H54 (cell line): ENCODE measurements around the gene PLCD3.

Experiments
- DNase-seq: peaks from one replicate; pipeline ENCODE4 v3.0.0; 2011; ENCODE audit warnings: low spot score, mixed read lengths; ENCODE audit not compliant: insufficient read length
- FAIRE-seq: peaks from 3 replicates; lab custom pipeline; 2011; peaks lifted over from hg19 to GRCh38; lab: Jason Lieb, UNC
- POLR2A ChIP-seq: IDR thresholded peaks from 2 replicates; pipeline ENCODE4 v1.6.1; 2011; ENCODE audit warnings: low read depth, mild to moderate bottlenecking, low read length

The PLCD3 gene

GRCh38 chr17:45102856-45103255 is 29.5 kb downstream of the PLCD3 start:
- no peak for FAIRE-seq
- no peak for DNase-seq
- no peak for TF ChIP-seq POLR2A

GRCh38 chr17:45101883-45102811 is 30.2 kb downstream of the PLCD3 start:
- DNase-seq (no peak), FAIRE-seq (no peak)
- no peak for TF ChIP-seq POLR2A

- DNase-seq (no peak), FAIRE-seq (no peak)
- no peak for TF ChIP-seq POLR2A
Measured at GRCh38 chr17:45101546-45101882, 30.8 kb downstream of the PLCD3 start.

DNA sequence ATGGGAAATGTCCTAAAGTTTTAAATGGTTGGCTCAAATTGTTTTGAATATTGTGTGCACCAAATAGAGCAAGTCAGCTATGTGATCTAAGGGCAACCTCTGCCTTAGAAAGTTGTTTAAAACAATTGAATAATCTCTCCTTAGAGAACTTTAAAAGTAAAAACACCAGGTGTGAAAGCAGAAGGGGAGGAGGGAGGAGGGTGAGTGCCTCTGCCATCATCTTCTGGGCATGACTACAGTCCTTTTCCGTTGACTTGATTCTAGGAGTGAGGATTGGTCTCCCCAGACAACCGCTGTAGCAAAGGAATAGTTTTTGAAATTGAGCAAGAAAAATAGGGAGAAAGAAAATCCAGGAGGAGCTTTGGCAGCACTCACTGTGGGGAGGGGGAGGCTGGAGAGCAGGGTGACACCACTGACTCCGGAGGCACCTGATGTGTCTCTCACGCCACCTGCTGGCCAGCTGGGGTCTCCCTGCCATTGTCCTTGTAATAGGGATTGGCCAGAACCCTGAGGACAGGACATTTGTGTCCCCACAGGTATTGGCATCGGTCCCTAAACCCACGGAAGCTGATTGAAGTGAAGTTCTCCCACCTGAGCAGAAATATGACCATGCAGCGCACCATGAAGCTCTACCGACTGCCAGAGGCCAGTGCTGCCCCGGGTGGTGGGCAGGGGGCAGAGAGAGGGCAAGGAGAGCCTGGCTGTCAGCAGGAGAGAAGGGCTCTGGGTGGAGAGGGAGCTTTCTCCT is 33.3 kb downstream of the PLCD3 start:
- DNase-seq, result peak; percentile 84
- TF ChIP-seq POLR2A, result no peak
- FAIRE-seq, result no peak

DNA sequence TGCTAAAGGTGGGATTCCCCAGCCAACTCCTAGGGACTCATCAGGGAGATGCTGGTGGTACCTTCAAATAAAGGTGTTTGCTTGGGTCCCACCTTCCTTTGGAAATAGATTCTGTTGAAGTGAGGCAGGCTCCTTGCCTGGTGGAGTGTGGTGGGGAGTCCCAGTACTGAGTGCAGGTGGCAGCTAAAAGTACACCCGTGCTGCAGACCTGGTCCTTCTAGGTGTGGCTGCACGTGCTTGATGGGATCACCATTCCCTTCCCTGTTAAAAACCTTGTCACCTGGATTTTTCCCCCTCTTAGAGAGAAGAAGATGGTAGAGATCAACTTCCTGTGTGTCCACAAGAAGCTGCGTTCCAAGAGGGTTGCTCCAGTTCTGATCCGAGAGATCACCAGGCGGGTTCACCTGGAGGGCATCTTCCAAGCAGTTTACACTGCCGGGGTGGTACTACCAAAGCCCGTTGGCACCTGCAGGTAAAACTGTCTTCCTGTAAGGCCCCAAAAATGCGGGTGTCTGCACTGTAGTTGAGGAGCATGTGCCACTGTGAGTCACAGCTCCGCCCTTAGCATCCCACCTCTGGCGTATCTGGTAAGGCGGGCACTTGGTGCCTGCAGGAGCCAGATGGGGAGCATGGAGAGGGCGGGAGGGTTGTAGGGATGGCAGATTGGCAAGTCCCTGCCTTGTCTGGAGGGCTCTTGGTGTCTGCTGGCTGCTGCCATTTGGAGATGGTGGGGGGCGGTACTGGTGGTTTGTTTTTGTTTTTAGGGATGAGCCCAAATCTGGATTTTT is 34.0 kb downstream of the PLCD3 start:
- FAIRE-seq (no peak), DNase-seq (no peak)

GRCh38 chr17:45096926-45097325 is 35.4 kb downstream of the PLCD3 start:
- DNase-seq, result no peak
- no peak for FAIRE-seq
- TF ChIP-seq POLR2A, result no peak

More for the DNA sequence above, 34.0 kb downstream of the PLCD3 start:
- TF ChIP-seq POLR2A, result no peak

DNA sequence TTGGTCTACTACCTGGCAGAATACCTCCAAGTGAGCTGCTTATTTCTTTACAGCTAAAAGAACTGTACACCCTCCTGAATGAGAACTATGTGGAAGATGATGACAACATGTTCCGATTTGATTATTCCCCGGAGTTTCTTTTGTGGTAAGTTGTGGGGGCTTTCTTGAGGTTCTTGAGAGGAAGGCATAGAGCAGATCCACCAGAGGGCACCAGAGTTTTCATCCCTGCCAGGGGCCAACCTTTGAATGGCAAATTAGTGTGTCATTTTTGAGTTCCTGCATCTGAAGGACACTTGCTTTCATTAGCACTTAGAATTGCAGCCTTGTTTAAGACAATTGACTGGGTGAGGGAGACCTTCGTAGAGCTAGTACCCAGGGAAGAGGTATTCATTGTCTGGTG is 36.2 kb downstream of the PLCD3 start:
- no peak for DNase-seq
- no peak for FAIRE-seq
- TF ChIP-seq POLR2A, result no peak

- TF ChIP-seq POLR2A, result no peak
- DNase-seq, result no peak
- no peak for FAIRE-seq
Measured at GRCh38 chr17:45093444-45094110, 38.7 kb downstream of the PLCD3 start.

DNA sequence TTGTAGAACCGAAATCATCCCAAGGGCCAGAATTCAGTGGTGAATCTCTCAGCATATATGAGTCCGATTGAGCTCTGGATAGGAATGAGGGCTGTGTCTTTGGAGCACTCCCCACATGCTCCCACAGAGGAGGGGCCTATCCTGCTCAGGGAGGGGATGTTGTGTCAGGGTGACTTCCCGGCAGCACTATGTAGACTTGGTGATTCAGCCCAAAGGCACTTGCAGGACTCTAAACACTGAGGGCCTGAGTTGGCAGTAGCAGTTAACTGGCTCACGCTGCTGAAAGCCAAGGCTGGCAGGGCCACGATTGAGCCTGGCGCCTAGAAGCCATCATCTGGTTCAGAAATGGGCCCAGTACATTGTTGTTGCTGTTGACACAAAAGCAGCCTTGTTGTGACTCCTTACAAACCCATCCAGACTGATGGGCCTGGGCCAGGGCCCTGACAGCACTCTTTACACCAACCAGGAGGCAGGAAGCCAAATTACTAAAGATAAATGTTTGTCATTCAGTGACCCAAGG is 39.3 kb downstream of the PLCD3 start:
- FAIRE-seq (peak; percentile 88), DNase-seq (peak; percentile 98)
- 0 out of 2 replicates have a peak, but pooled peaks have one; percentile 18 for TF ChIP-seq POLR2A

DNA sequence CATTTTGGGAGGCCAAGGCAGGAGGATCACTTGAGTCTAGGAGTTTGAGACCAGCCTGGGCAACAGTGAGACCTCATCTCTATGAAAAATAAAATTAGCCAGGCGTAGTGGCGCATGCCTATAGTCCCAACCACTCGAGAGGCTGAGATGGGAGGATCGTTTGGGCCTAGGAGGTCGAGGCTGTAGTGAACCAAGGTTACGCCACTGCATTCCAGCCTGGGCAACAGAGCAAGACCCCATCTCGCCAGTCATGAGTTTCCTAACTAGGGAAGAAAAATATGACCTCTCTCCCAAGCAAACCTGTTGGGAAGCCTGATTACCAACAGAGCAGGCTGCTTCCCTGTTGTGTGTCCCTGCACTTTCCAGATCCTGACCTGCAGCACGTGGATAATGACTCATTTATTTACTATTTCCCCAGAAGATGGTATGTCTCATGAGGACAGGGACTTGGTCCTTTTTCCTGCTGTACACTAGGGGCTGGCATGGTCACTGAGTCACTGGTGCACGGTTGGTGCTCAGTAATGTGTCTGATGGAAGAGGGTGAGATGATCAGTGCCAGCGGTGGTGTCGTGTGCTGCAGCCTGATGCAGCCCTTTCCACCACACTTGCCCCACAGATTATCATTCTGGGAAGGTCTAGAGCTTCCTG is 40.4 kb downstream of the PLCD3 start:
- no peak for DNase-seq
- no peak for FAIRE-seq
- TF ChIP-seq POLR2A, result no peak

GRCh38 chr17:45090711-45091110 is 41.6 kb downstream of the PLCD3 start:
- DNase-seq, result no peak
- TF ChIP-seq POLR2A, result no peak
- FAIRE-seq, result no peak

DNA sequence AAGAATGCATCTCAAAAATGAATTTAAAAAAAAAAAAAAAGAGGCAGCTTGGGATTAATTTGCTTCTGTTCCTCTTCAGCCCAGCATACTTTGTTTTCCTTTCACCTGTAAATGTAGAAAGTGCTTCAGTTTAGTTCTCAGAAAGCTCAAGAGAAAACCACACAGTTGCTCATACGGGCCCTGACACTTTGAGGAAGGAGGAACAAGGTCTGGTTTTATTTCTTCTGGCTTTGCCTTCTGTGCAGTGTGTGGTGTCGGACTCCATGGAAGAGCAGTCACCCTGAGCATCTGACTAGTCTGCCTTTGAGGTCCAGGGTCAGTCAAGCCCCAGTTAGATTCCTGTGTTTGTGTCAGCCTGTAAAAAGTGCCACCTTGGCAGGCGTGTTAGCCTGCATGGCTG is 43.6 kb downstream of the PLCD3 start:
- FAIRE-seq (no peak), DNase-seq (no peak)
- no peak for TF ChIP-seq POLR2A
